NCI-H2107 (cell line): ENCODE results near the gene FOLH1.
"Not testable (repeated sequence)": the region's sequence is repeated elsewhere in the genome, so short reads cannot be mapped to it uniquely, and the experiment has no call there.

Source experiments
- DNase-seq: peaks from one replicate; lab custom pipeline; 2025; lab: John Stamatoyannopoulos, UW

FOLH1 gene

GRCh38 chr11:49177936-49178335, 30.5 kb downstream of the FOLH1 start:
- DNase-seq = not testable (repeated sequence)

- DNase-seq = not testable (repeated sequence)
Observed at GRCh38 chr11:49175378-49175777, 33.0 kb downstream of the FOLH1 start.

- not testable (repeated sequence) for DNase-seq
Observed at GRCh38 chr11:49174691-49175366, 33.6 kb downstream of the FOLH1 start.

- not testable (repeated sequence) for DNase-seq
Observed at GRCh38 chr11:49171613-49172012, 36.8 kb downstream of the FOLH1 start.

- DNase-seq = not testable (repeated sequence)
Observed at GRCh38 chr11:49169579-49169978, 38.8 kb downstream of the FOLH1 start.

- not testable (repeated sequence) for DNase-seq
Observed at GRCh38 chr11:49168992-49169391, 39.4 kb downstream of the FOLH1 start.

- DNase-seq = no peak
Observed at GRCh38 chr11:49151211-49151610, 57.2 kb downstream of the FOLH1 start.

- not testable (repeated sequence) for DNase-seq
Observed at GRCh38 chr11:49102356-49102755, 106.0 kb downstream of the FOLH1 start.
